GM21423 (cell line): ENCODE measurements around the gene BNIP2.
"Not testable (repeated sequence)": the region's sequence is repeated elsewhere in the genome, so short reads cannot be mapped to it uniquely, and the experiment has no call there.

ENCODE experiments used
- ATAC-seq: cut with Tn5 transposase; IDR thresholded peaks from one replicate; pipeline ENCODE4 v1.9.1; 2021; ENCODE audit warnings: mild to moderate bottlenecking, moderate library complexity; ENCODE audit not compliant: unreplicated experiment

BNIP2 gene

DNA sequence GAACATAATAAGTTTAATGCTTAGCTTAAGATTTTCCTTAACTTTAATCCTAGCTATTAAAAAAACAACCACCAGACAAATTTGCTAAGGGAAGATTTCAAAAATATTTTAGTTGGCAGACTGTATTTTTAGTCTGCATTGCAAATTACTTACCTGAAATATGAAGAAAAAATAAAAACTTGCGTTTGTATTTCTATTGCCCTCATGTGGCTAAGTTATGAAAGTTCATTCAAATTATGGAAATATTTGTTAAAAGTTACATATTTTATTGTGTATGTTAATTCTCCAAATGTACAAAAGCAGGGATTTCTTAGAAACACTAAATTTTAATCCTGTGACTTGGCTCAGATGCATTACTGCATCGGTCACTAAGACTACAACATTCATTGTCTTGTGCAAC, 46.8 kb downstream of the BNIP2 start:
- no peak for ATAC-seq

DNA sequence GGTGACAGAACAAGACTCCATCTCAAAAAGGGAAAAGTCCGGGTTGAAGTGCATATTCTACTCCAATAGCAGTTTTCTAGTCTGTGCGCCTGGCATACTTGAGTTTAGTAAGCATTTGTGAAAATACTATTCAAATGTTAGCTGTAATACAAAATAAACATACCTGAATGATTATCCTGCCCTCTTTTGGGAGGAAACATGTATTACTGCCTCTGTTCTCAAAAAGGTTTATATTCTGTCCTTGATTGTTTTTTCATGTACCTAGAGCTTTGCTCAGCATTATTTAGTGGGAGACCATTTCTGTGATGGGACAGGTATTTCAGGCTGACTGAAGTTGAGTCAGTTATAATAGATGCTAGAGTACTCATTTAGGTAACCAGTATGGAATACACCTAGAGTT, 51.6 kb downstream of the BNIP2 start:
- not testable (repeated sequence) for ATAC-seq

DNA sequence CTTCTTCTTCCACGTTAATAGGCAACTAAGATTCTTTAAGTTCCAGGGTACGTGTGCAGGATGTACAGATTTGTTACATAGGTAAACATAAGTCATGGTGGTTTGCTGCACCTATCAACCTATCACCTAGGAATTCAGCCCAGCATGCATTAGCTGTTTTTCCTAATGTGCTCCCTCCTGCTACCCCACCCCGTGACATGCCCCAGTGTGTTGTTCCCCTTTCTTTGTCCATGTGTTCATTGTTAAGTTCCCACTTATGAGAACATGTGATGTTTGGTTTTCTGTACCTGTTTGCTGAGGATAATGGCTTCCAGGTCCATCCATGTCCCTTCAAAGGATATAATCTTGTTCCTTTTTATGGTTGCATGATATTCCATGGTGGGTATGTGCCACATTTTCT, 52.9 kb downstream of the BNIP2 start:
- no peak for ATAC-seq

DNA sequence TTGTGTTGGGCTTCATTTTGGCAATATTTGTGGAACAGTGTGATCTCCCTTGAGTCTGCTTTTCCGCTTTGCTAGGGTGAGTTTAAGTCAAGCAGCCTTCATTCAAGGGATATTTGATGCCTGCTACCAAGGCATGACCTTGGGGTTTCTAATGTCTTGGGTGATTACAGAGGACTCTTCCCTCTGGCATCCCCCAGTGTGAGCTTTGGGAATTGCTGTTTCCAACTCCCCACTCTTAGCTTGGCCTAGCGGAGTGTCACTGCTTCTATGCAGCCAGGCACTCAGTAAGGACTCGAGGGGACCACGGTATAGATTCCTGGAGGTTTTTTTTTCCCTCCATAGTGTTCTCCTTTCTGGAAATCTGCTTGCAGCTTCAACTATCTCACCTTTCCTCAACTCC, 56.4 kb downstream of the BNIP2 start:
- ATAC-seq, result no peak

DNA sequence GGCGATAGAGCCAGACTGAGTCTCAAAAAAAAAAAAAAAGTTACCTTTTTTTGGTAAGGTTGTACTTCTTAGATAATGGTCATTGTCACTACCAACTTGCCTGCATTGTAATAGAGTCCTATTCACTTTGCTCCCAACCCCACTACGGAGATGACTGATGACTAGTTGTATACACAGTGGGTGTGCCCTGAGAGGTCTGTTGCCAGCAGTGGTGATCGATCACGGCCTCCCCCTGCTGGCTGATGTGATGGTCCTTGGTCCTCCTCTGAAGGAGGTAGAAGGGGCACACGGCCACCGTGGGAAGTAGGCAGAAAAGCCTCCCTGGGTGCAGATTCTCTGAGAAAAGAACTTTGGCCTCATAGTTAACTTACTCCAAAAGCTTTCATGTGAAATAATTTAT, 66.8 kb downstream of the BNIP2 start:
- ATAC-seq, result peak; percentile 53

DNA sequence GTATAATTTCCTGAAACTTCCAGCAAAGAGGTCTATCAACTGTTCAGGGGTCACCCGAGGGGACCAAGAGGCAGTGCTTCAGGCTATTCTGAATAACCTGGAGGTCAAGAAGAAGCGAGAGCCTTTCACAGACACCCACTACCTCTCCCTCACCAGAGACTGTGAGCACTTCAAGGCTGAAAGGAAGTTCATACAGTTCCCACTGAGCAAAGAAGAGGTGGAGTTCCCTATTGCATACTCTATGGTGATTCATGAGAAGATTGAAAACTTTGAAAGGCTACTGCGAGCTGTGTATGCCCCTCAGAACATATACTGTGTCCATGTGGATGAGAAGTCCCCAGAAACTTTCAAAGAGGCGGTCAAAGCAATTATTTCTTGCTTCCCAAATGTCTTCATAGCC, 70.7 kb downstream of the BNIP2 start:
- ATAC-seq, result no peak

DNA sequence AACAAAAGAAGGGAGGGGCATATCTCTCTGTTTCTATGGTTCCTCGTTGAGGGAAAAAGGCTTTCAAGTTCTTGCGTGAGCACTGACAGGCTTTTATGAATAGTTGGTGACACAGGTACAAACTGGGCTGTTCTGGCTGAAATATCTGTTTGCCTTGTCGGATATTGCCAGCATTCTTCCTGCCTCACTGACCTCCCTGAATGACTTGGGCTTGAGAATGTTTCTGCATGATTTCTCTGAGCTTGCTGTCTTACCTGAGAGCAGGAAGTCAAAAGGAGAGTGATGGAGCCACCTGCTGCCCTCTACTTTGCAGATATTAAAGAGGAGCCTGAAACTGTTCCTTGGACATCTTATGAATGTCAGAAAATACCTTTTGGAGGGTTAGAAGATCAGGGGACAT, 72.7 kb downstream of the BNIP2 start:
- ATAC-seq, result no peak

DNA sequence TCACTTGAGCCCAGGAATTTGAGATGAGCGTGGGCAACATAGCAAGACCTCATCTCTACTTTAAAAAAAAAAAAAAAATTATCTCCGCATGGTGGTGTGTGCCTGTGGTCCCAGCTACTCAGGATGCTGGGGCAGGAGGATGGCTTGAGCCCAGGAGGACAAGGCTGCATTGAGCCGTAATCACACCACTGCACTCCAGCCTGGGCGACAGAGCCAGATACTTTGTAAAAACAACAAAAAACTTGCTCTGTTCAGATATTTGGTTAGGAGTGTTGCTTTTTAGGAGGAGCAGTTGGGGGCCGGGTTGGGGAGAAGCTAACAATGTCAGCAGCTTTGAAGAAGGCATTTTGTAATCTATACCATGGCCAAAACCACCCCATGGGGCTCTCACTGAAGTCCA, 73.5 kb downstream of the BNIP2 start:
- no peak for ATAC-seq

DNA sequence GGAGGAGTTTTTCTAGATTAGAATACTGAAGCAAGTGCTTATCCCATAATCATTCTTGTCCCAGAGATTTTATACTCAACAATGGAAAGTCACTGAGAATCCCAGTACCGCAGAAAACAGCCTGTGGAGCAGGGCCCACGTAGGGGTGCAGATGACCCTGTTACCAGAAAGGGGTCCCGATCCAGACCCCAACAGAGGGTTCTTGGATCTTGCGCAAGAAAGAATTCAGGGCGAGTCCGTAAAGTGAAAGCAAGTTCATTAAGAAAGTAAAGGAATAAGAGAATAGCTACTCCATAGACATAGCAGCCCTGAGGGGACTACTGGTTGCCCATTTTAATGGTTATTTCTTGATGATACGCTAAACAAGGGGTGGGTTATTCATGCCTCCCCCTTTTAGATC, 75.0 kb downstream of the BNIP2 start:
- ATAC-seq, result no peak

DNA sequence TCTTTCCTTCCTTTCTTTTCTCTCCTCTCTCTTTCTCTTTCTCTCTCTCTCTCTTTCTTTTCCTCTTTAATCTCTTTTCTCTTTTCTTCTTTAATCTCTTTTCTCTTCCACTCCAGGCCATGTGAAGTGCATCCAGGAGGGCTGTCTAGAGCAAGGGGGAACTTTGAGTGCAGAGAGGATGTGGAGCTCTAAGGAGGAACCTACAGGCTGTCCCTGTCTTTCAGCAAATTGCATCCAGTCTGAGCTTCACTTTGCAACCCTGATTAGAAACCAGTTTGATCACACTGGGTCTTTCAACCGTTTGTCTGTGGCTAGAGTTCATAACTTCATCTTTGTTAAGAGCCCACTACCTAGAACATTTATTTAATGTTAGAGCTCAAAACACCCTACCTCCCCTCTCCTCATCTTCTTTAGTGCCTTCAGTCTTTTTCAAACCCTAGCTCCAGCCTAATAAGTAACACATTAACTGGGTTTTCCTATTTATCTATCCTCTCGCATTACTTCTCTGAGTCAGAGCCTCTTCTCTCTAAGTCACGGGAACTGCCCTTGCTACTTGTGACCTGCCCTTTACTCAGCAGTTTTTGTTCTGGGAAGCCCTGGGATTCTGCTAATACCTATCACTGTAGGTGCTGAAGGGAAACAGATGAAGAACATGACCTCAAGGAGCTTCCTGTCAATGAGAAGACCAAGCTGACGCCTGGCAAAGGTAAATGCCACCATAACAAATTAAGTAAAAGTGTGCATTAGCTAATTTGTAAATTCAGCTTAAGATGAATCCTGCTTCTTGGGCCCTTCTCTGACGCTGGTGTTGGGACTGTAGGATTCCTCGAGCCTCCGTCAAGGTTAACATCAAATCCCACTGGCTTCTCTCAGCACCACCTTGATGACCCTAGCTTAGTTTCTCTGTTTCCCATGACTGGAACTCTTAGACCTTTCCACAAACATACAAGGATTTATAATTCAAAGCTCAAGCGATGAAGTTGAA, 77.6 kb downstream of the BNIP2 start, which contains the start of gene GCNT3:
GCNT3 (plus strand) TSS at position 508 of the 985 bp plus-strand sequence. CDS start 6,456 bp downstream, outside the sequence.
- no peak for ATAC-seq

DNA sequence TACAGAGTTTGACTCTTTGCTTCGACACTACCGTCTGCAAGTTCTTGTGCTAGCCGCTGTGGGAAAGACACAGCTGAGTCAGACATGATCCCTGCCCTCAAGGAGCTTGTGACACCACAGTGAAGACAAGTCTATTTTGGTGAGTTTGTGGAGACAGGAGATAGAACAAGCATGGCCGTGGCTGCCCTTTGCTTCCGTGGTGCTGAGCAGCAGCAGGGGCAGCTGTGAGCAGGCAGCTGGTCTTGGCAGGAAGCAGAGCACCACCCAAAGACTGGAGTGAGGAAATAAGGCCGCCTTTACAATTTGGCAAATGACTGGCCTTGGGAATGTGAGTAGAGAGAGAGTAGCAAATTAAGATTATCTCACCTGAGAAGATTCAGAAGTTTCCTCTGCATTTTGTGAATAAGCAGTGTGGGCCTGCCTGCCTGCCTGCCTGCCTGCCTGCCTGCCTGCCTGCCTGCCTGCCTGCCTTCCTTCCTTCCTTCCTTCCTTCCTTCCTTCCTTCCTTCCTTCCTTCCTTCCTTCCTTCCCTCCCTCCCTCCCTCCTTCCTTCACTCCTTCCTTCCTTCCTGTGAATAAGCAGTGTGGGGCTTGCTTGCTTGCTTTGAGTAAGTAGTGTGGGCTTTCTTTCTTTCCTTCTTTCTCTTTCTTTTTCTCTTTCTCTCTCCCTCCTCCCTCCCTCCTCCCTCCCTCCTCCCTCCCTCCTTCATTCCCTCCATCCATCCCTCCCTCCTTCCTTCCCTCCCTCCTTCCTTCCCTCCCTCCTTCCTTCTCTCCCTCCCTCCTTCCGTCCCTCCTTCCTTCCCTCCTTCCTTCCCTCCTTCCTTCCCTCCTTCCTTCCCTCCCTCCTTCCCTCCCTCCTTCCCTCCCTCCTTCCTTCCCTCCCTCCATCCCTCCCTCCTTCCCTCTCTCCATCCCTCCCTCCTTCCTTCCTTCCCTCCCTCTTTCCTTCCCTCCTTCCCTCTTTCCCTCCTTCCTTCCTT, 79.1 kb downstream of the BNIP2 start:
- no peak for ATAC-seq
